ENCODE results near the gene SMAD9. TPM values are rescaled to one million over a fixed set of nuclear protein-coding genes. Genes with fewer than 3 reads are reported as not detected.

The SMAD9 gene
- total and polyA plus RNA-seq, 2 of the 4 experiments (the other 2 are of a cell fraction), result 3.2 to 4.8 TPM

- H4K8ac ChIP-seq (ENCODE audit: low read depth in 2 of 2, low read length in 2 of 2), result peak overlapping the region; percentile 57 to 97; a peak in 2 of 4 replicates
- H3K4ac ChIP-seq (ENCODE audit: low read depth, low read length), result peak overlapping the region; percentile 54; the same call in 1 of the 2 replicates
- H3K36me3 ChIP-seq (ENCODE audit: control insufficient read depth, insufficient read depth, low read length), result no peaks in the 10 kb centered on the region
- DNase-seq (peak; percentile 36), ATAC-seq (ENCODE audit: low read depth) (peak; percentile 12; the same call in 1 of the 2 replicates)
- in situ Hi-C loops (cut with MboI; ENCODE audit: low sequenced_read_pairs) (no loop called here), intact Hi-C loops (cut with micrococcal nuclease) (loop anchor here (10.0 kb wide), 1 partner anchor 475 kb away; the partner anchor contains the start of gene SPART), dilution Hi-C loops (cut with HindIII; ENCODE audit: low sequenced_read_pairs, unreplicated experiment) (no loop called here)
- H2BK20ac ChIP-seq (ENCODE audit: low read depth, low read length), result no peak overlapping the region
- 0% methylated on average over 3 of the region's 20 CpGs; no CpG with 5 or more reads in 1 of the 2 experiments for WGBS, 2 experiments (ENCODE audit: extremely low coverage in 2 of 2, insufficient read length in 1 of 2)
- H3K4me1 ChIP-seq (ENCODE audit: control insufficient read depth, insufficient read depth, low read length), result no peaks in the 10 kb centered on the region
- 0 out of 2 replicates have a peak overlapping the region, but pooled peaks have one; percentile 10 for H3K14ac ChIP-seq (replicated peaks; ENCODE audit: low read depth, low read length)
- H2BK120ac ChIP-seq (ENCODE audit: low read depth, low read length), result no peak overlapping the region
- peak overlapping the region; percentile 74 for H3K23ac ChIP-seq (ENCODE audit: low read depth, low read length)
- H3K56ac ChIP-seq (ENCODE audit: extremely low read depth, insufficient read depth, low read length), result no peak overlapping the region
- CTCF ChIA-PET, result no interaction called here
- no peak overlapping the region for H2BK15ac ChIP-seq (ENCODE audit: low read depth, low read length)
- H3K9me1 ChIP-seq (ENCODE audit: insufficient read depth, low read length), result no peaks in the 10 kb centered on the region
- no peak overlapping the region for H3K18ac ChIP-seq (ENCODE audit: low read depth, low read length)
- H3K9me3 ChIP-seq (ENCODE audit: control insufficient read depth, insufficient read depth, low read length), result no peaks in the 10 kb centered on the region
- peak overlapping the region; percentile 12; the same call in 1 of the 2 replicates for H3K27ac ChIP-seq (ENCODE audit: insufficient read depth, low read length)
- peak overlapping the region; percentile 55 for H3K9ac ChIP-seq (ENCODE audit: low read depth, low read length)
- POLR2A ChIA-PET (ENCODE audit: unreplicated experiment), result no interaction called here
- no peak for TF ChIP-seq MAFK (IDR thresholded peaks at IDR 0.05; ENCODE audit: low read depth, low read length)
- TF ChIP-seq USF2 (IDR thresholded peaks at IDR 0.05; ENCODE audit: low read depth, low read length), result no peak
- no peak for TF ChIP-seq RFX5 (IDR thresholded peaks at IDR 0.05; ENCODE audit: low read depth, low read length)
- TF ChIP-seq FOS (IDR thresholded peaks at IDR 0.05; ENCODE audit: low read depth, low read length), result no peak
- TF ChIP-seq CTCF (conservative IDR thresholded peaks at IDR 0.05; ENCODE audit: low read depth, low read length), result no peak
- TF ChIP-seq POLR2A (IDR thresholded peaks at IDR 0.05; ENCODE audit: low read depth, low read length), result no peak
- no peak for TF ChIP-seq BHLHE40 (IDR thresholded peaks at IDR 0.05; ENCODE audit: low read depth, low read length)
- no peak for TF ChIP-seq MAZ (IDR thresholded peaks at IDR 0.05; ENCODE audit: borderline replicate concordance, low read depth, low read length)
- TF ChIP-seq MXI1 (IDR thresholded peaks at IDR 0.05; ENCODE audit: borderline replicate concordance, low read depth, low read length), result no peak
- TF ChIP-seq SMC3 (IDR thresholded peaks at IDR 0.05; ENCODE audit: low read depth, low read length), result no peak
- no peak for TF ChIP-seq RAD21 (IDR thresholded peaks at IDR 0.05; ENCODE audit: low read length)
- no peak for TF ChIP-seq CHD1 (IDR thresholded peaks at IDR 0.05; ENCODE audit: low read depth, low read length)
- TF ChIP-seq RCOR1 (IDR thresholded peaks at IDR 0.05; ENCODE audit: insufficient replicate concordance, low read length), result no peak
- no peak for TF ChIP-seq NFE2L2 (IDR thresholded peaks at IDR 0.05; ENCODE audit: low read depth, low read length)
- TF ChIP-seq CEBPB (IDR thresholded peaks at IDR 0.05; ENCODE audit: low read depth, low read length), result no peak
- TF ChIP-seq ELK1 (IDR thresholded peaks at IDR 0.05; ENCODE audit: borderline replicate concordance, low read depth, low read length), result no peak
- no peaks in the 10 kb centered on the region; the same call in 1 of the 2 replicates for H4K20me1 ChIP-seq (ENCODE audit: insufficient read depth, low read length)
- H2AK5ac ChIP-seq (ENCODE audit: low read depth, low read length), result no peak overlapping the region
- H3K4me3 ChIP-seq (ENCODE audit: insufficient read depth, low read depth, low read length), result peak overlapping the region; percentile 85
- BruUV-seq (replicated peaks), result no TSS peak
- H3K79me1 ChIP-seq (ENCODE audit: low read depth in 1 of 2, low read length in 2 of 2), result peaks cover 8 to 27% of the 10 kb centered on the region in 2 experiments
- no peak overlapping the region for H2BK5ac ChIP-seq (ENCODE audit: low read depth, low read length, poor library complexity, severe bottlenecking)
- peak overlapping the region; percentile 92 for H3K4me2 ChIP-seq (ENCODE audit: low read depth, low read length)
- peak overlapping the region; percentile 94 for H2AFZ ChIP-seq (replicated peaks; ENCODE audit: low read length, poor library complexity)
- H3K27me3 ChIP-seq (ENCODE audit: control insufficient read depth, insufficient read depth, low read length), result no peaks in the 10 kb centered on the region
- peak overlapping the region; percentile 46 for H2AK9ac ChIP-seq (replicated peaks; ENCODE audit: low read depth, low read length, poor library complexity)
- H4K91ac ChIP-seq (ENCODE audit: insufficient read depth, low read depth, low read length), result peak overlapping the region; percentile 5
- H4K5ac ChIP-seq (ENCODE audit: low read depth, low read length), result no peak overlapping the region
Measured at GRCh38 chr13:36819739-36820090, 100.3 kb downstream of the SMAD9 start.
